K562 (cell line): ENCODE results near the gene COX18. TPM values are rescaled to one million over a fixed set of nuclear protein-coding genes. Genes with fewer than 3 reads are reported as not detected.

Experiments used
- ATF3 ChIP-seq, 2 experiments: fragments of 450-650 bp in 1 of 2; sonication (generic) in 1 of 2; formaldehyde crosslinking in 1 of 2; IDR thresholded peaks in 1 of 2; conservative IDR thresholded peaks in 1 of 2; 2 replicates each; pipeline versions ENCODE4 v1.6.1 to v1.8.1; 2016 to 2023; ENCODE audit warnings: mild to moderate bottlenecking in 2 of 2, moderate library complexity in 2 of 2, inconsistent platforms in 1 of 2, missing genetic modification reagents in 1 of 2
- CREB3 ChIP-seq: fragments of 450-650 bp; conservative IDR thresholded peaks from 2 replicates; pipeline ENCODE4 v1.6.1; 2016; ENCODE audit warnings: missing genetic modification characterization, low read depth, mild to moderate bottlenecking, missing compliant biosample characterization, moderate library complexity
- FOXA3 ChIP-seq, 2 experiments: fragments of 450-650 bp in 1 of 2; sonication (generic) in 1 of 2; formaldehyde crosslinking; IDR thresholded peaks in 1 of 2; conservative IDR thresholded peaks in 1 of 2; 2 replicates each; pipeline versions ENCODE4 v1.4.0 to v1.8.0; 2020 to 2022; ENCODE audit warnings: mild to moderate bottlenecking in 2 of 2, missing genetic modification reagents in 1 of 2
- MIER1 ChIP-seq: fragments of 450-650 bp; IDR thresholded peaks from 2 replicates; pipeline ENCODE4 v1.6.1; 2016; ENCODE audit warnings: antibody characterized with exemption, mild to moderate bottlenecking, low read depth
- PBX2 ChIP-seq, 2 experiments: IDR thresholded peaks in 1 of 2; conservative IDR thresholded peaks in 1 of 2; 2 replicates each; pipeline ENCODE4 v1.6.1; 2016; ENCODE audit warnings: low read depth in 2 of 2, mild to moderate bottlenecking in 1 of 2, missing compliant biosample characterization in 1 of 2, missing genetic modification characterization in 1 of 2, moderate library complexity in 1 of 2
- polyA plus RNA-seq, 8 experiments: library from polyadenylated mRNA; depleted of rRNA in 4 of 8; stranded (reverse) in 5 of 8; unstranded in 3 of 8; fragments of >200 nt; fragmentation: Nextera tagmentation in 2 of 8; fragmentation: Illumina TruSeq in 1 of 8; extraction: Ambion mirVana in 2 of 8; extraction: Trizol in 1 of 8; gene quantifications; 2 replicates each; pipeline versions ENCODE4 v1.2.1 to v1.2.3, GENCODE V29; 2011 to 2014; ENCODE audit warnings: inconsistent platforms in 1 of 8, missing spikeins in 1 of 8
- total RNA-seq, 7 experiments: library from RNA; depleted of rRNA in 6 of 7; stranded (reverse); fragments of >200 nt in 6 of 7; fragmentation: Illumina TruSeq in 2 of 7; extraction: Trizol in 2 of 7; gene quantifications; 2 replicates each; pipeline versions ENCODE4 v1.2.1 to v1.2.3, GENCODE V29; 2011 to 2021; ENCODE audit warnings: low replicate concordance in 1 of 7

The COX18 gene
- total and polyA plus RNA-seq, 9 of the 15 experiments (the other 6 are each of a cell fraction or from before 2014, with no cell fraction given) = 7.0 to 21.3 (median 14.7) TPM

- TF ChIP-seq PBX2 (CRISPR knock-in tag; IDR thresholded peaks at IDR 0.05; ENCODE audit: low read depth) (no peak), PBX2 (tag; conservative IDR thresholded peaks at IDR 0.05; ENCODE audit: low read depth) (no peak), ATF3 (IDR thresholded peaks at IDR 0.05) (peak; percentile 91), ATF3 (CRISPR knock-in tag; conservative IDR thresholded peaks at IDR 0.05) (0 out of 2 replicates have a peak, but pooled peaks have one; percentile 66), FOXA3 (CRISPR knock-in tag; conservative IDR thresholded peaks at IDR 0.05 in 1 of 2, IDR thresholded peaks at IDR 0.05 in 1 of 2) (peak in 1 of 2 experiments; percentile 82; a peak in 2 of 4 replicates), MIER1 (no peak), CREB3 (no peak; the same call in 1 of the 2 replicates)
- TF ChIP-seq, all 486 proteins: peak for 176
These were observed at the start of gene COX18 (continued) for GRCh38 chr4:73069338-73070073.
